Measurements from ENCODE around the gene TMEM119. TPM values are rescaled to one million over a fixed set of nuclear protein-coding genes. Genes with fewer than 3 reads are reported as not detected.

Gene TMEM119
- total and polyA plus RNA-seq, 9 of the 15 experiments (the other 6 are each of a cell fraction or from before 2014, with no cell fraction given) = 0.18 TPM; not detected in 8

GRCh38 chr12:108619369-108620160, 21.7 kb upstream of the TMEM119 start (continued):
- no peak for TF ChIP-seq MGA (IDR thresholded peaks at IDR 0.05)
- 0 out of 2 replicates have a peak, but pooled peaks have one; percentile 44 for TF ChIP-seq ZNF766 (CRISPR knock-in tag; conservative IDR thresholded peaks at IDR 0.05)
- TF ChIP-seq TEAD2 (tag; IDR thresholded peaks at IDR 0.05) = no peak
- TF ChIP-seq ZNF740 (CRISPR knock-in tag; IDR thresholded peaks at IDR 0.05) = no peak
- peak in 1 of 2 experiments; percentile 81; a peak in 1 of 4 replicates for TF ChIP-seq ZNF740 (tag; IDR thresholded peaks at IDR 0.05)
- TF ChIP-seq NKRF (IDR thresholded peaks at IDR 0.05; ENCODE audit: borderline replicate concordance) = no peak
- TF ChIP-seq GMEB1 (CRISPR knock-in tag; IDR thresholded peaks at IDR 0.05) = 0 out of 2 replicates have a peak, but pooled peaks have one; percentile 7
- TF ChIP-seq TCF7 (IDR thresholded peaks at IDR 0.05; ENCODE audit: borderline replicate concordance) = no peak
- no peak for TF ChIP-seq CBX1 (IDR thresholded peaks at IDR 0.05; ENCODE audit: low read depth)
